ENCODE measurements around the gene DCHS1.

The DCHS1 gene

DNA sequence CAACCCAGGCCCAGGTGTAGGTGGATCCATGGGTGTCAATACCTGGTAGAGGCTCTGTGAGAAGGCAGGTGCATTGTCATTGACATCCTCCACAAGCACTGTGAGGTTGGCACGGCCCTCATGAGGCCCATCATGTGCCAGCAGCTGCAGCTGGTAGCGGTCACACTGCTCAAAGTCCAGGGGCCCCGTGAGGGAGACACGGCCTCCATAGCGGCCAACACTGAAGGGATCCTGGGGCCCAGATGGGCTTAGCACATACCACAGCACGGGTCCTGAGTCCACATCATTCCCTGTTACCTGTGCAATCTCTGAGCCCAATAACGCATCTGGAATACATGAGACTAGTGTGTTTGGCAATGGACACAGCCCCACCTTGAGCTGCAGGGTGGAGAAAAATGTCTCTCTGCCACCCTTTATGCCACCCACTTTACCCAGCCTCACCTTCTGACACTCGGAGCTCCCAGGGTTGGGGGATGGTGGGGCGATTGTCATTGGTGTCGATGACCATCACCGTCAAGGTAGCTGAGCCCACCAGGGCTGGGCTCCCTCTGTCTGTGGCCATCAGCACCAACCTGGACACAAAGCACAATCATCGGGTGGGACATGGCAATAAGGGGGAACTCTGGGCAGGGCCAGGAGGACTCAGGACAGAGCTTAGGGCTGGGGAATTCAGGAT lies 30.3 kb downstream of the DCHS1 start:
- DNase-seq, result no peak

GRCh38 chr11:6623391-6624363 lies 31.9 kb downstream of the DCHS1 start:
- DNase-seq, result no peak

DNA sequence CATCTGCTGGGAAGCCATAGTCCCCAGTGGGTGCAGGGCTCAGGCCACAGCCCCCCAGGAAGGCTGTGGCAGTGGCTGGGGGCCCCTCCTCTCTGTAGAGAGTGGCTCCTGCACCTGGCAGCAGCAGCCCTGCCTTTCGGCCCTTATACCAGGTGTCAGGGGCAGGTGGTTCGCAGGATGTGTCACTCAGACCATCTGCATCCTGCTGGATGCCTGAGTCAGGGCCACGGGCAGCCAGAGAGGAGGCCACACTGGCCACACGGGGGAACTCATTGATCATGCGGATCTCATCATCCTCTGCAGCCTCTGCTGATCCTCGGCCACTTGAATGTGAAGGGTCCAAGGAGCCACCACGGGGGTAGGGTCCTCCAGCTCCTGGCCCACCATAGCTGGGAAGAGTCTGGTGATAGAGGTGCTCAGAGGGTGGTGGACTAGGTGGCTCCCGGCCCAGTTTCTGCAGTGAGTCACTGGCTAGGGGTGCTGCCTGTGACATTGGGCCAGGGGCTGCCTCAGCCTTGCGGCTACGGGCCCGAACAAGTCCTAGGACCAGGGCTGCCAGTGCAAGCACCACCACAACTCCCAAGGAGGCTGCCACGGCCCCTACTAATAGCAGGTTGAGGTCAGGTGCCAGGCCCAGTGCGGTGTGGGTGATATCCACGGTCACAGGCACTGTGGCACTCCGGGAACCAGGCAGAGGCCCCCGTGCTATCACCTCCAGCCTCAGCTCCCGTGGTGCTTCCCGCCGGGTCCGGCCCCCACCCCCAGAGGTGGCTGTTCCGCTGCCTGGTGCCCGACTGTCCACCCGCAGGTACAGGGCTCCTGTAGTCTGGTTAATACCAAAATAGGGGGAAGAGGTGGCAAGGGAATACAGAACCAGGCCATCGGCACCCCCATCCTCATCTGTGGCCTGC lies 33.1 kb downstream of the DCHS1 start:
- DNase-seq, result no peak

GRCh38 chr11:6621711-6622211 lies 33.8 kb downstream of the DCHS1 start:
- DNase-seq, result no peak

GRCh38 chr11:6620636-6621035 lies 35.0 kb downstream of the DCHS1 start:
- no peak for DNase-seq

GRCh38 chr11:6619004-6619745 lies 36.4 kb downstream of the DCHS1 start, which contains the start of gene TPP1:
TSS of gene TPP1 (minus strand) at chr11:6619422. CDS start at chr11:6619400, 22 bp downstream.
- peak; percentile 88 for DNase-seq

- DNase-seq, result no peak
These were observed 37.2 kb downstream of the DCHS1 start for GRCh38 chr11:6618117-6619003.

DNA sequence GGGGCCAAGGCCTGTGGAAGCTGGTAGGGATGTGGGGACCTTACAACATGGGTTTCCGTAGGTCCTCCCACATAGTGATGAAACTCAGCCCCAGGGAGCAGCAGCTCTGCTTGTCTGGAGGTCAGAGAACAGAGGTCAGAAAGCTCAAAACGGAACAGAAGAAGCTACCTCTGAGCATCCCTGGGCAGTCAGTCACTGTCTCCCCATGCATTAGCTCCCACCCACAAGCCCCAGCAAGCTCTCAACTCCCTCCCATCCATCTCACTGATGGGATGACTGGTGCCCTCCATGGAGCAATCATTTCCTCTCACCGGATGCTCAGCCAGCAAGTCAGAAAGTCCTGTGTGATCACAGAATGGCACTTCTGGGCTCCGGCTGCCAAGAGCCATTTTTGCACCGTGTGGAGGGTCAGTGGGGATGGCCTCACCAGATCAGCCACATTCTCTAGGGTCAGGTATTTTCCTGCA lies 38.3 kb downstream of the DCHS1 start:
- no peak for DNase-seq

DNA sequence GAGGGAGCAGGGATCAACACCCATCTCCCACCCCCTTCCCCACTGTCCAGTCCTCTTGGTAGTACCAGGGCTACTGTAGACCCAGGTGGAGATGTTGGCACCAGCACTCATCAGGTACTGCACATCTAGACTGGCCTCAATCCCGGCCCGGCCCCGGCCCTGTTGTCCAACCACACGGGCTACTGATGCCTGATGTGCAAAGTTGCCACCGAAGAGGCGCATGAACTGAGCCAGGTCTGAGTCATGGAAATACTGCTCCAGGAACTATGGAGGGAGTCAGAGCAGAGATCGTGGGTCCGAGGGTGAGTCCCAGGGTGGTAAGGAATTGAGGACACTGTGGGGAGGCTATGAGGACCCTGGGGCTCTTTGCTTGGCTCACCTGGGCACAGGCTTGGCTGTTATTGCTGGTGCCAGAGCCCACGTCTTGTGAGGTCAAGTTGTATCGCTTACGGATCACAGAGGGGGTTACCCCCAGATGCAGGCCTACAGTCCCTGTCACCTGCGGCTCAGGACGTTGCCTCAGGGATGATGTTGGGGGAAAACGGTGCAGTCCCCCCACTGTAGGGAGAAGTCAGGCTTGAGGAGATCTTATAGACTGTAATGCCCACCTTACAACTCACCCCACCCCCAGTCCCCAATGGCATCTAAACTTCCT lies 38.9 kb downstream of the DCHS1 start:
- no peak for DNase-seq

DNA sequence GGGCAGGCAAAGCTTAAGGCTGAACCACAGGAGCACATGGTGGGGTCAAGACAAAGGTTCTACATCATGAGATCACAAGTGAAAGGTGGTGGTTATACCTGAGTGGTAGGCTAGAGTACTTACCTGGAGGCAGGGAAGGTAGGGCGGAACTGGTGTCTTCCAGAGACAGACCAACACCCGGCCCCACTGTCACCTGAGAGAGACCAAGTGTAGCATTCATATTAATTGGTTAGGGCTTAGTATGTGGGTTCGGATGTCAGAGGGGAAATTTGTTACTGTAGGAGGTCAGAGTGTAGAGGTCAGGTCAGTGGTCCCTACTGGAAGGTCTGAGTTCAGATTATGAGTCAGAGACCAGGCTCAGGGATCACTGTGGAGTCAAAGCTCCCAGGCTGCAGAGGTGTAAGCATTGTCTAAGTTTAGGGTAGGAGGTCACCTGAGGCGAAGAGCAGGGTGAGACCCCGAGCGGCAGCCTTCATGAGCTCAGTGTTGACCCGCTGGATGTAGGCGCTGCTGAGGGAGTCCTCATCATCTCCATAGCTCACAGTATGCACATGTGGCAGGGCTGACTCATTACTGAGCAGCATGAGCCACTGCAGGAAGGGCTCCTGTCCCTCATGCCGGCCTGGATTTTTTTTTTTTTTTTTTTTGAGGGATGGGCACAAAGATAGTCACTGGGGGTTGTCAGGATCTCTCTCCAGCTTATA lies 39.6 kb downstream of the DCHS1 start:
- DNase-seq, result no peak

- no peak for DNase-seq
These were observed 40.6 kb downstream of the DCHS1 start for GRCh38 chr11:6615046-6615445.

GRCh38 chr11:6614446-6614845 lies 41.2 kb downstream of the DCHS1 start:
- no peak for DNase-seq

DNA sequence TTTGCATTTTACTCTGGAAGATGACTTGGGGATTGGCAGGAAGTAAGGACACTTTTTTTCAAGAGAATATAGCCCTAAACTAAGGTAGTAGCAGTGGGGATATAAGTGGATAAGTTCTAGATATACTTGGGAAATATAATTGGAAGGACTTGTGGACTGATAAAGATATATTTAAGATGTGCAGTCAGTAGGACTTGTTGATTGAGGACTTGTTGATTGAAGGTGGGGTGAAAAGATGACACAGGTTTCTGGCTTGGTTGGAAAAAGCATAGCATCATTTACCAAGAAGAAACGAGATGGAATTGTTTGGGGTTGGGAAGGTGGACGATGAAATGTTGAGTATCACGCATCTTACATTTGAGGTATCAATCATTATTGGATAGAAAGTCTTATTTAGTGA lies 42.1 kb downstream of the DCHS1 start:
- no peak for DNase-seq

DNA sequence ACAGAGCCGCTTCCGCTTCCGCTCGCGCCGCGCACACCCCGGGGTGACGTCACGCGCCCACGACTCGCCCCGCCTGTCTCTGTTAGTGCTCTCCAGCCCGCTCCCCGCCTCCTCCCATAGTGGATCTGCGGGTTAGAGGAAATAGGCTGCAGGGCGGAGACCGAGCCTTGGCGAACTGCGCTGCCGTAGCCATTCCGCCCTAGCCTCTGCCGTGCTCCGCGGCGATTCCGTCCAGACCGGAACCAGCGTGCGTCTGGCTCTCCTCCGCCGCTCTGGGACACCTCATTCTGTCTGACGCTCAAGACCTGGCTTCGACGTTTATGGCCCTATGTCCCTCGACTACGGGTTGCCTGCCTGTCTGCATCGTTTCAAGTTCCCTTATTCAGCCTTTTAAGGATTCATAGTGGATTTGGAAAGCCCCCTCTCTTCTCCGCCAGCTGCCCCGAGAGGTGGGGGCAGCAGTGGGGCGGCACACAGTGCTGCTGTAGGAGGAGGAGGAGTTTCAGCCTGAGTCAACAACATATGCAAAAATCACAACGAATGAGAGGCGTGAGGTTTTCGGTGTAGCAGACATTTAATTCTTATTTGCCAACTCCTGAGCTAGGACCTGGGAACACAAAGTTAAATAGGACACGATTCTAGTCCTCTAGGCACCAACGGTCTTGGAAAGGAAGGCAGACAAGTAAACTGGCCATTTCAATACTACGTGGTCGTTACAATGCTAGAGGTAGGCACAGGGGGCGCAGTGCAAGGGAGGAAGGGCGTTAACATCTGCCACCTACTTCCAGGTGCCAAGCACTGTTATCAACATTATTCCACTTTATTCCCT lies 43.2 kb downstream of the DCHS1 start, which contains the start of gene TAF10:
TSS of gene TAF10 (minus strand) at position 4 of the 829 bp plus-strand sequence. CDS start 27 bp downstream, outside the sequence.
- DNase-seq, result peak; percentile 96

- no peak for DNase-seq
These were observed 43.7 kb downstream of the DCHS1 start for GRCh38 chr11:6611963-6612212.

GRCh38 chr11:6611092-6611962 lies 44.3 kb downstream of the DCHS1 start:
- DNase-seq, result no peak

DNA sequence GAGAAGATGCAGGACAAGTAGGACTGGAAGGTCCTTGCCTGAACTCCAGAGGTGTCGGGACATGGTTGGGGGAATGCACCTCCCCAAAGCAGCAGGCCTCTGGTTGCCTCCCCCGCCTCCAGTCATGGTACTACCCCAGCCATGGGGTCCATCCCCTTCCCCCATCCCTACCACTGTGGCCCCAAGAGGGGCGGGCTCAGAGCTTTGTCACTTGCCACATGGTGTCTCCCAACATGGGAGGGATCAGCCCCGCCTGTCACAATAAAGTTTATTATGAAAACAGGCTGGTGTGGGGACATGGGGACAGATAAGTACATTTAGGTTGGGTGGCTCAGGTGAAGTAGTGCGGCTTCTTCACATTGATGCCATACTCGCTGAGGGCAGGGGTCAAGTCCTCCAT lies 45.0 kb downstream of the DCHS1 start:
- DNase-seq, result no peak

All from NCI-H2029 (cell line).